MV-4-11 (cell line): Measurements from ENCODE around the gene DENND5B.
"Not testable (repeated sequence)": the region's sequence is repeated elsewhere in the genome, so short reads cannot be mapped to it uniquely, and the experiment has no call there.

Source experiments
- DNase-seq: peaks from one replicate; lab custom pipeline; 2025; lab: John Stamatoyannopoulos, UW

DENND5B gene

DNA sequence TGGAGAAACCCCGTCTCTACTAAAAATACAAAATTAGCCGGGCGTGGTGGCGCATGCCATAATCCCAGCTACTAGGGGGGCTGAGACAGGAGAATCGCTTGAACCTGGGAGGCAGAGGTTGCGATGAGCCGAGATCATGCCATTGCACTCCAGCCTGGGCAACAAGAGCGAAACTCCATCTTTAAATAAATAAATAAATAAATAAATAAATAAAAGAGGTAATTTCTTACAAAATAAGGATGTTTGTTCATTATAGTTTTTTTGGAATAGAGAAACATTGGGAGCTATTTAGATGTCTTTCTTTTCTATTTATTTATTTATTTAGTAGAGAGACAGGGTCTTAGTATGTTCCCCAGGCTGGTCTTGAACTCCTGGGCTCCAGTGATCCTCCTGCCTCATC is 213.7 kb downstream of the DENND5B start:
- DNase-seq = not testable (repeated sequence)

- not testable (repeated sequence) for DNase-seq
Observed at GRCh38 chr12:31375422-31375821, 215.5 kb downstream of the DENND5B start.

GRCh38 chr12:31371256-31371620 is 219.7 kb downstream of the DENND5B start:
- no peak for DNase-seq

- DNase-seq = no peak
Observed at GRCh38 chr12:31370531-31371255, 220.2 kb downstream of the DENND5B start.

DNA sequence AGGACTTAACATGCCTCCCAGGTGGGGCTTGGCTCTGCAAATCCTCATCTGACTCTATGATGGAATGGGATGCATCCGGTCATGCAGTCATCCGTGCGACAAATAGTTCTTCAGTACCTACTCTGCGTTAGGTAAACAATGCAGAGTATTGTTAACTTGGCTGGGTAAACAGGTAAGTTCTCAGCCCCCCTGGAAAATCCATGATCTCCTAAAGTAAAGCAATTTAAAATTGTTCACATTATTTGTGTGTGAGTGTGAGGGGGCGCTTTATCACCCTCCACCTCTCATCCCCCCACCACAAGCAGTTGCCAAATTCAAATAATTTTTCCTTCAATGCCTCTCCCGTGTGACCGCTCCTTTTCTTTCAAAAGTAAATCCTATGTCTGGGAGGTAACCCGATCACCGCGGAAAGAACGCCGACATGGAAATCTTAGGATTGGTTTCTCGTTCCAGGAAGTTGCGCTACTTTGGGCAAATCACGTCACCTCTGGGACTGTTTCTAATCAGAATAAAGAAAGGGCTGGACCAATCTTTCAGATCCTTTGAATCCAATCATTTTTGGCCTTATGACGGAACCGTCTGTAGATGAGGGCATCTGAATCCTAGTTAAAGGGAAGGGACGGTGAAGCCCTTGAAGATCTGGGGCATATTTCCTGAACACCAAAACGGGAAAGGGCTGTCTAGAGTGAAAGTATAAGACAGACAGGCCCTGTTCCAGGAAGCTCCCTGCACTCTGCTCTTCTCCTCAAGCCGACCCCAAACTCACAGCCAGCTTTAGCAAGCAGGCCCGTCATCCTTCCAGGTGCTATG is 221.0 kb downstream of the DENND5B start:
- no peak for DNase-seq

GRCh38 chr12:31368666-31369361 is 222.1 kb downstream of the DENND5B start:
- peak; percentile 27 for DNase-seq

- DNase-seq = no peak
Observed at GRCh38 chr12:31366104-31366621, 224.8 kb downstream of the DENND5B start.

- DNase-seq = no peak
Observed at GRCh38 chr12:31363831-31364230, 227.1 kb downstream of the DENND5B start.

GRCh38 chr12:31363416-31363809 is 227.5 kb downstream of the DENND5B start:
- DNase-seq = peak; percentile 33

DNA sequence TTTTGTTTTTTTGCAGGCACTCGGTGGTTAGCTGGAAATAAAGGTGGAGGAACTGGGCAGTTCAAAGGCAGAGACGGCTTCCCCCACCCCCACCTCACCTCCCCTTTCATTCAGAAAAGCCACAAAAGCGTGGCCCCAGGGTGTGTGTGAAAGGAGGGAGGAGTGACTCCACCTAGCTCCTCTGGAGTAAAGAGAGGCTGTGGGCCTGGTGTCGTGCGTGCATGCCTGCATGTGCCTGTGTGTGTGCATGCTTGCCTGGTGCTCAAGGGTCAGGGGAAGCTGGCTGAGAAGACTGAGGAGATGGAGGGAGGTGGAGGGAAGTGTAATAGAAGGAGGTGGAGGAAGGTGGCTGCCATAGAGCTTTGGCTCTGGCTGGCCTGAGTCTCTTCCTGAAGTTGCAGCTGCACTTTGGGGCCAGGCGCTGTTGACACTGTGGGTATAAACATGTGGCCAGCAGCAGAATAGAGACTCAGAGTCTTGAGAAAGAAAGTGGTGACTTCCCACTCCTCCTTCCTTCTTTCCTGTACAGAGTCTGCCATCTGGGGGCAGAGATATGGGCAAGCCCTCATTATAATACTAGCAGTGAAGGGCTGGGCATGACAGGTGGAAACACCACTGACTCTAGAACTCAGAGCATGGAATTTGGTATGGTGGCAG is 228.0 kb downstream of the DENND5B start:
- DNase-seq = peak; percentile 92

DNA sequence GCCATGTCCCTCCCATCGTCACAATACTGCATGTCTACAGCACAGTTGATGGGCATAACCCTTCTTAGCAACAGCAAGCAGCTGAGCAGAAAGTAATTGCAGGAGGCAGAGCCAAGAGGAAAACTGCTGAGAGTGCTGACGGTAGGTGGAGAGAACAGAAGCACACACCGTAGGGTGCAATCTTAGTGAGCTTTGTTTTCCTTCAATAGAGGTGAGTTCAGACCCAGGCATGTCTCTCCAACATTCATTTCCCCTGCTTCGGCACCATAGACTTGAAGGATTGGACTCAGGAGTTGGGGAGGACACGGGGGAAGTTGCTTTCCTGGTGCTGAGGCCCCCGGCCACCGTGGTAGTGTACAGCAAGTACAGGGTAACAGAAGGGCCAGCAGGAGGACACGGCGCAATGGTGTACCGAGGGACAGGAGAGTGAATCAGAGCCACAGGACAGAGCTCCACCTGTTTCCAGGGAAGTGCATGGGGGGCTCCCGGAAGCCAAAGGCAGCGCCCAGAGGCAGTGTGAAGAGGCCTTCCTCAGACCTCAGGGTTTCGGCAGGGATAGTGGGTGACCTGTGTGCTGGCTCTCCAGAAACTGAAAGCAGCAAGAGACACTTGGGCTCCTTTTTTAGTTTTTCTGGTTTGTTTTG is 228.7 kb downstream of the DENND5B start:
- peak; percentile 4 for DNase-seq

GRCh38 chr12:31361730-31362114 is 229.2 kb downstream of the DENND5B start:
- DNase-seq = no peak

GRCh38 chr12:31355747-31356107 is 235.2 kb downstream of the DENND5B start:
- no peak for DNase-seq

- peak; percentile 66 for DNase-seq
Observed at GRCh38 chr12:31353750-31354708, 236.9 kb downstream of the DENND5B start.

GRCh38 chr12:31346267-31346666 is 244.7 kb downstream of the DENND5B start:
- DNase-seq = no peak

DNA sequence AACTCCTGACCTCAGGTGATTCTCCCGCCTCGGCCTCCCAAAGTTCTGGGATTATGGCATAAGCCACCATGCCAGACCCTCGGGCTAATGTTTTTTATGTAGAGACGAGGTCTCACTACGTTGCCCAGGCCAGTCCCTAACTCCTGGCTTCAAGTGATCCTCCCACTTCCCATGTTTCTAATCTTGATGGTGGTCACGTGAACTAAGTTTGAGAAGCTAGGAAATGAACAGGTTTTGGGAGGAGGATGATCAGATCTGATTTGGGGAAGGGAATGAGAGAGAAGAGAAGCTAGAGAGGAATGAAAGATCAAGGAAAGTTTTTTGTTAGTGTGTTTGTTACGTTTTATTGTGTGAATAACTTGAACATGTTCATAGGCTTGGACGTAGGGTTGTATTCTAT is 247.8 kb downstream of the DENND5B start:
- no peak for DNase-seq

DNA sequence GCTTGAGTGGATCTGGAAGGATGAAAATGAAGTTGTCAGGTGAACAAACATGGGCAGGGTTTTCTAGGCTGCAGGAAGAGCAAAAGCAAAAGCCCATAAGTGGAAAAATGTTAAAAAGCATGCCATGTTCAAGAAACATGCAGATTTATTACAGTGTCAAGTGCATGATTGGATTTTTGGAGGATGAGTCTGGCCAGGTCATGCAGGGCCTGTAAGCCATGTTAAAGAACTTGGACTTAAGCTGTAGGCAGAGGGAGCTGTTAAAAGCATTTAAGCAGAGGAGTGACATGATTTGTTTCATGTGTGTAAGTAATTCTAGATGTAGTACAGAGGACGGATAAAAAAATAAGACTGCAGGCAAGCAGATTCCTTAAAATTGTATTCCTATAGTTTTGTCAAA is 248.7 kb downstream of the DENND5B start:
- no peak for DNase-seq

- no peak for DNase-seq
Observed at GRCh38 chr12:31339831-31340622, 250.9 kb downstream of the DENND5B start.

DNA sequence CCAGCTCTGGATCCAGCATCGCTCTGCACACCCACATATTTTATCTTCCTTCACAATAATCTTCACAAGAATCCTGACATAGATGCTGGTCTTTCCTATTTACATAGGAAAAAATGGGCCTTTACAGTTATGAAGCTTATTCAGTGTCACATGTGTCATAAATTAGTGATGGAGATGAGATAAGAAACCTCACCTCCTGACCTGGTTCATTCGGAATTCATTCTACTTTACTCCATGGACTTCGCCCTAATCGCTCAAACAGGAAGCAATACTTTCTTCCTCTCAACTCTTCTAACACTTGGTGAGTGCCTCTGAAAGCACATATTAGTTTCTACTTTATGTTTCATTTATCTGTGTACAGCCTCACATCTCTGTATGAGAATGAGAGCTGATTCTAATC is 253.0 kb downstream of the DENND5B start:
- DNase-seq = no peak
